Measurements from ENCODE around the gene VENTX. TPM values are rescaled to one million over a fixed set of nuclear protein-coding genes. Genes with fewer than 3 reads are reported as not detected.

Gene VENTX
- total RNA-seq, 3 donors from 2014 or later (not counting 1 experiment from before 2014, with no cell fraction given): 0.48 to 4.1 (median 0.75) TPM

DNA sequence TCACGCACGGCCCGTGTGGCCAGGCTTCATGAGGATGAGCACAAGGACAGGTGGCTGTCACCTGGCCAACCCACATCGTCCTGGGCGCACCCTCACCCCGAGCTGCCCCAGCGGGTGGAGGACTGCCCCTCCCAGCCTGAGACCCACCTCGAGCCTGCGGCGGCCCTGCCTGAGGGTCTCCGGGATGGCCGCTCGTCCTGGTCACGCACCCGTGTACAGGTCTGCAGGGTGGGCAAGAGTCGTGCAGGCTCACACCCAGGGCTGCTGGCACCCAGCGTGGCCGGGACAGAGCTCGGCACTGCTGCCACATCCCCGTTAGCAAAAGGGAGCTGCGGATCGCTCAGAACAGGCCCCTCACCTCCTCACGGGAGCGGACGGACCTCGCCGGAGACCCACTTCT, 22.1 kb upstream of the VENTX start:
- H3K27ac ChIP-seq (ENCODE audit: low read length): no peak overlapping the region
- H3K4me3 Mint-ChIP-seq: no peak overlapping the region
- H3K27me3 ChIP-seq (ENCODE audit: control insufficient read depth, insufficient read depth, low read length): peaks cover 2% of the 10 kb centered on the region
- 91% methylated on average over 27 of the region's 27 CpGs for WGBS (ENCODE audit: insufficient coverage)
- H3K4me1 ChIP-seq (ENCODE audit: control insufficient read depth, insufficient read depth, low read length): peaks cover under 1% of the 10 kb centered on the region
- H3K27ac Mint-ChIP-seq: no peak overlapping the region
- H3K9me3 ChIP-seq (ENCODE audit: control insufficient read depth, insufficient read depth, low read length): no peaks in the 10 kb centered on the region
- TF ChIP-seq, protein P1, sequence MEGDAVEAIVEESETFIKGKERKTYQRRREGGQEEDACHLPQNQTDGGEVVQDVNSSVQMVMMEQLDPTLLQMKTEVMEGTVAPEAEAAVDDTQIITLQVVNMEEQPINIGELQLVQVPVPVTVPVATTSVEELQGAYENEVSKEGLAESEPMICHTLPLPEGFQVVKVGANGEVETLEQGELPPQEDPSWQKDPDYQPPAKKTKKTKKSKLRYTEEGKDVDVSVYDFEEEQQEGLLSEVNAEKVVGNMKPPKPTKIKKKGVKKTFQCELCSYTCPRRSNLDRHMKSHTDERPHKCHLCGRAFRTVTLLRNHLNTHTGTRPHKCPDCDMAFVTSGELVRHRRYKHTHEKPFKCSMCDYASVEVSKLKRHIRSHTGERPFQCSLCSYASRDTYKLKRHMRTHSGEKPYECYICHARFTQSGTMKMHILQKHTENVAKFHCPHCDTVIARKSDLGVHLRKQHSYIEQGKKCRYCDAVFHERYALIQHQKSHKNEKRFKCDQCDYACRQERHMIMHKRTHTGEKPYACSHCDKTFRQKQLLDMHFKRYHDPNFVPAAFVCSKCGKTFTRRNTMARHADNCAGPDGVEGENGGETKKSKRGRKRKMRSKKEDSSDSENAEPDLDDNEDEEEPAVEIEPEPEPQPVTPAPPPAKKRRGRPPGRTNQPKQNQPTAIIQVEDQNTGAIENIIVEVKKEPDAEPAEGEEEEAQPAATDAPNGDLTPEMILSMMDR (IDR thresholded peaks at IDR 0.05): no peak
- DNase-seq (no peak), ATAC-seq (no peak)
- H3K4me3 ChIP-seq (ENCODE audit: low read length): no peak overlapping the region
- no peaks in the 10 kb centered on the region for H3K36me3 Mint-ChIP-seq
- no peaks in the 10 kb centered on the region for H3K9me3 Mint-ChIP-seq
- intact Hi-C loops (cut with micrococcal nuclease): no loop called here
- H3K27me3 Mint-ChIP-seq (ENCODE audit: low read depth in 2 of 2): peaks cover 0 to under 1% of the 10 kb centered on the region in 2 donors
- H3K36me3 ChIP-seq (ENCODE audit: control insufficient read depth, insufficient read depth, low read length): no peaks in the 10 kb centered on the region
- peaks cover 0 to 2% of the 10 kb centered on the region in 2 donors for H3K4me1 Mint-ChIP-seq

DNA sequence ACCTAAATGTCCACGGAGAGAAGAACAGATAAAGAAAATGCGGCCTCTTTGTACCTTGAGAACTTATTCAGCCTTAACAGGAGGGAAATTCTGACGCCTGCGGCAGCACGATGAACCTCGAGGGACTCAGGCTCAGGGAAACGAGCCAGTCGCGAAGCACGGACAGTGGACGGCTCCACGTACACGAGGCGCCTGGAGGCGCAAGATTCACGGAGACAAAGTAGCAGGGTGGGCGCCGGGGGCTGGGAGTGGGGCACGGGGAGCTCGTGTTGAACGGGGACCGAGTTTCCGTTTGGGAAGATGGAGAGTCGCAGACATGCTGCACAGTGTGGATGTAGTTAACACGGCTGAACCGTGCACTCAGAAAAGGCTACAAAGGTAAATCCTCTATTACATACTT, 20.9 kb upstream of the VENTX start:
- no peaks in the 10 kb centered on the region for H3K36me3 ChIP-seq (ENCODE audit: control insufficient read depth, insufficient read depth, low read length)
- no peaks in the 10 kb centered on the region for H3K9me3 Mint-ChIP-seq
- H3K36me3 Mint-ChIP-seq: no peaks in the 10 kb centered on the region
- H3K9me3 ChIP-seq (ENCODE audit: control insufficient read depth, insufficient read depth, low read length): no peaks in the 10 kb centered on the region
- intact Hi-C loops (cut with micrococcal nuclease): no loop called here
- no peak overlapping the region for H3K27ac Mint-ChIP-seq
- H3K4me3 Mint-ChIP-seq: no peak overlapping the region
- TF ChIP-seq, protein P1 (IDR thresholded peaks at IDR 0.05): no peak
- H3K4me1 Mint-ChIP-seq: peaks cover 0 to 4% of the 10 kb centered on the region in 2 donors
- DNase-seq: no peak
- H3K27me3 ChIP-seq (ENCODE audit: control insufficient read depth, insufficient read depth, low read length): peaks cover 2% of the 10 kb centered on the region
- no peak overlapping the region for H3K27ac ChIP-seq (ENCODE audit: low read length)
- no peak overlapping the region for H3K4me3 ChIP-seq (ENCODE audit: low read length)
- WGBS (ENCODE audit: insufficient coverage): 84% methylated on average over 26 of the region's 26 CpGs
- H3K4me1 ChIP-seq (ENCODE audit: control insufficient read depth, insufficient read depth, low read length): no peaks in the 10 kb centered on the region
- ATAC-seq: no peak
- H3K27me3 Mint-ChIP-seq (ENCODE audit: low read depth in 2 of 2): peaks cover 8 to 9% of the 10 kb centered on the region in 2 donors

DNA sequence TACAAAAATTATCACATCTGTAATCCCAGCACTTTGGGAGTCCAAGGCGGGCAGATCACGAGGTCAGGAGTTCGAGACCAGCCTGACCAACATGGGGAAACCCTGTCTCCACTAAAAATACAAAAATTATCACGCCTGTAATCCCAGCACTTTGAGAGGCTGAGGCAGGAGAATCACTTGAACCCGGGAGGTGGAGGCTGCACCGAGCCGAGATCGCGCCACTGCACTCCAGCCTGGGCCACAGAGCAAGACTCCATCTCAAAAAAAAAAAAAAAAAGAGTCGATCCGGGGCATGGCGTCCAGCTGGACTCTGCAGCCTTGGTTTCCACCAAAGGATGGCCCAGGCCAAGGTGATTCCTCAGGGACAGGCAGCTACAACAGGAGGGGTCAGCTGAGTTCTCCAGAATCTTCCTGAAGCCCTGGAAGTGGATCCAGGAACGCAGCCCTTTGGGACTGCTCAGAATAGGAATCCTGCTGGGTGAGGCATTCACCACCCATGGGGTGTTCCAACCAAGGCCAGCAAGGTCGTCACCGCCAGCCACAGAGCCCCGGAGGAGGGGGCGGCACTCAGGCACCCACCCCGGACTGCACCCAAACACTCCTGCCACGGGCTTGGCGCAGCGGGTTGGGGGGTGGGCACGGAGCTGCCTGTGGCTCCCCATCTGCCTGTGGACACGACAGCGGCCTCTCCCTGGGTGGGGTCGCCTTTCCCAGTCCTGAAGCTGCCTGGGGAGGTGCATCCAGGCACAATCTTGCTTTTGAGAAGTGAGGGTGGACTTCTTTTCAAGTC, 19.7 kb upstream of the VENTX start:
- Histone ChIP-seq H3K4me1 (ENCODE audit: control insufficient read depth, insufficient read depth, low read length) (no peaks in the 10 kb centered on the region), H3K27me3 (ENCODE audit: control insufficient read depth, insufficient read depth, low read length) (peaks cover 2% of the 10 kb centered on the region), H3K9me3 (ENCODE audit: control insufficient read depth, insufficient read depth, low read length) (no peaks in the 10 kb centered on the region), H3K27ac (ENCODE audit: low read length) (no peak overlapping the region), H3K36me3 (ENCODE audit: control insufficient read depth, insufficient read depth, low read length) (no peaks in the 10 kb centered on the region), H3K4me3 (ENCODE audit: low read length) (no peak overlapping the region)
- H3K36me3 Mint-ChIP-seq: no peaks in the 10 kb centered on the region
- peaks cover 8 to 9% of the 10 kb centered on the region in 2 donors for H3K27me3 Mint-ChIP-seq (ENCODE audit: low read depth in 2 of 2)
- ATAC-seq (no peak), DNase-seq (no peak)
- H3K9me3 Mint-ChIP-seq: no peaks in the 10 kb centered on the region
- peaks cover 0 to 4% of the 10 kb centered on the region in 2 donors for H3K4me1 Mint-ChIP-seq
- 90% methylated on average over 25 of the region's 25 CpGs for WGBS (ENCODE audit: insufficient coverage)
- TF ChIP-seq, protein P1 (IDR thresholded peaks at IDR 0.05): no peak
- intact Hi-C loops (cut with micrococcal nuclease): no loop called here
- no peak overlapping the region for H3K27ac Mint-ChIP-seq
- no peak overlapping the region for H3K4me3 Mint-ChIP-seq

All from natural killer cell (primary cell).